Loucy (cell line): ENCODE results near the gene ZNF814.
"Not testable (repeated sequence)": the region's sequence is repeated elsewhere in the genome, so short reads cannot be mapped to it uniquely, and the experiment has no call there.

ENCODE experiments used
- H2AFZ ChIP-seq: fragments of 200-600 bp; sonication (generic); 2 replicates; pipeline ENCODE4 v1.6.0; 2016; ENCODE audit warnings: antibody characterized with exemption, mild to moderate bottlenecking, low read length, moderate library complexity
- H3F3A ChIP-seq: fragments of 200-600 bp; 2 replicates; pipeline ENCODE4 v1.6.0; 2016; ENCODE audit warnings: antibody characterized with exemption, low read depth, mild to moderate bottlenecking
- H3K27me3 ChIP-seq: fragments of 200-600 bp; sonication (generic); 2 replicates; pipeline ENCODE4 v1.6.1; 2014; ENCODE audit warnings: low read length, mild to moderate bottlenecking; ENCODE audit not compliant: insufficient read depth, poor library complexity, severe bottlenecking
- H3K36me3 ChIP-seq: fragments of 200-600 bp; sonication (generic); 2 replicates; pipeline ENCODE4 v1.6.1; 2016; ENCODE audit warnings: low read length; ENCODE audit not compliant: insufficient read depth
- H3K4me1 ChIP-seq: fragments of 200-600 bp; sonication (generic); 2 replicates; pipeline ENCODE4 v1.5.1; 2014; ENCODE audit warnings: low read length, mild to moderate bottlenecking; ENCODE audit not compliant: insufficient read depth, poor library complexity, severe bottlenecking
- H3K4me2 ChIP-seq: fragments of 200-600 bp; sonication (generic); 2 replicates; pipeline ENCODE4 v1.6.0; 2014; ENCODE audit warnings: antibody characterized with exemption, low read length, low read depth, mild to moderate bottlenecking; ENCODE audit not compliant: poor library complexity, severe bottlenecking
- H3K4me3 ChIP-seq: fragments of 200-600 bp; sonication (generic); 2 replicates; pipeline ENCODE4 v1.5.1; 2014; ENCODE audit warnings: low read length, mild to moderate bottlenecking, mixed read lengths; ENCODE audit not compliant: poor library complexity, severe bottlenecking
- H3K79me2 ChIP-seq: fragments of 200-600 bp; sonication (generic); 2 replicates; pipeline ENCODE4 v1.6.1; 2014; ENCODE audit warnings: low read length; ENCODE audit not compliant: insufficient read depth
- H3K9ac ChIP-seq: fragments of 200-600 bp; sonication (generic); 2 replicates; pipeline ENCODE4 v1.6.0; 2014; ENCODE audit warnings: mild to moderate bottlenecking, low read depth, low read length, moderate library complexity; ENCODE audit not compliant: poor library complexity, severe bottlenecking
- H3K9me2 ChIP-seq: fragments of 200-600 bp; sonication (generic); replicated peaks from 2 replicates; pipeline ENCODE4 v1.6.1; 2016; ENCODE audit warnings: low read depth, low read length, mixed read lengths
- H3K9me3 ChIP-seq: fragments of 200-600 bp; sonication (generic); 2 replicates; pipeline ENCODE4 v1.6.1; 2014; ENCODE audit warnings: mild to moderate bottlenecking, antibody characterized with exemption, low read length, low read depth; ENCODE audit not compliant: insufficient read depth
- H4K20me1 ChIP-seq: fragments of 200-600 bp; sonication (generic); 2 replicates; pipeline ENCODE4 v1.6.0; 2014; ENCODE audit warnings: antibody characterized with exemption, low read length, mild to moderate bottlenecking; ENCODE audit not compliant: insufficient read depth, poor library complexity, severe bottlenecking
- CTCF ChIP-seq: fragments of 200-600 bp; sonication (generic); conservative IDR thresholded peaks from 2 replicates; pipeline ENCODE4 v1.5.1; 2014; ENCODE audit warnings: mild to moderate bottlenecking, antibody characterized with exemption, low read length
- EZH2phosphoT487 ChIP-seq: fragments of 200-600 bp; IDR thresholded peaks from 2 replicates; pipeline ENCODE4 v1.6.1; 2018; ENCODE audit warnings: antibody characterized with exemption, mild to moderate bottlenecking, moderate library complexity, borderline replicate concordance

Gene ZNF814

GRCh38 chr19:57927587-57927986 lies 38.8 kb upstream of the ZNF814 start:
- Histone ChIP-seq H3K9ac (no peak overlapping the region), H3K9me3 (peaks cover 5% of the 10 kb centered on the region; the same call in 1 of the 2 replicates), H3K36me3 (0 out of 2 replicates have a peak, but pooled peaks cover 3% of the 10 kb centered on the region), H3K4me2 (no peak overlapping the region), H4K20me1 (no peaks in the 10 kb centered on the region), H3K4me1 (no peaks in the 10 kb centered on the region), H3F3A (no peaks in the 10 kb centered on the region), H3K79me2 (no peaks in the 10 kb centered on the region), H3K4me3 (no peak overlapping the region), H3K27me3 (no peaks in the 10 kb centered on the region), H2AFZ (no peak overlapping the region), H3K9me2 (no peaks in the 10 kb centered on the region)
- TF ChIP-seq EZH2phosphoT487 (no peak), CTCF (no peak)

DNA sequence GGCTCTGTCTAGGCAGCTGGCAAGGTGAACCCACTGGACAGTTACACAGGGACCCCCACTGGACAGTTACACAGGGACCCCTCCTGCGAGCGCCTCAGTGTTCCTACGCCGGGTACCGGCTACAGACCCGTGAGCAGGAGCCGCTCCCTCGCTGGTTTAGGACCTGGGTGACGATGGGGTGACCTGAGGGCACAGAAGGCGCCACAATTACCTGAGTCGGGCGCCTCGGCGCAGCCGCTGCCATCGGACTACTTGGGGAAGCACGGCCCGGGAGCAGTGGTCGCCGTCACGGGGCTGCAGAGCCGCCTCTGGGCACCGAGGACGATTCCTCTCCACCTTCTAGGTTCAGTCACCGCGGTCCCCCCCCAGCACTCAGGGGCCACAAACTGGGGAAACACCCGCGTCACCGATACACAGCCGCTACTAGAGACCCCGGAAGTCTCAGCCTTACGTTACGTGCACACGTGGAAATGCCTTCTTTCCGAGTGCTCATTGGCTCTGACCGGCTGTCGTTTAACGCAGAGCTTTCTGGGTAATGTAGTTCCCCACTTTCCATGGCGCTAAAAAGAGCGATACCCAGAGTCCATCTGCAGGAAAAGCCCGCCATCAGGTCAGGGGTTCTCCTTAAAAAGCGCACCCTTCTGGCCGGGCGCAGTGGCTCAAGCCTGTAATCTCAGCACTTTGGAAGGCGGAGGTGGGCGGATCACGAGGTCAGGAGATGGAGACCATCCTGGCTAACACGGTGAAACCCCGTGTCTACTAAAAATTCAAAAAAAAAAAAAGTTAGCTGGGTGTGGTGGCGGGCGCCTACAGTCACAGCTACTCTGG lies 27.5 kb upstream of the ZNF814 start, which contains the start of gene ZNF417:
ZNF417 (minus strand) TSS at position 425 of the 828 bp plus-strand sequence; CDS start at position 244, 181 bp downstream.
- TF ChIP-seq CTCF = peak; percentile 36
- H3K4me1 ChIP-seq, H3F3A ChIP-seq, H3K9me2 ChIP-seq, H3K27me3 ChIP-seq, H3K36me3 ChIP-seq, H4K20me1 ChIP-seq, H3K9me3 ChIP-seq: not testable (repeated sequence)
- Histone ChIP-seq H3K4me3 (peak within 1 kb of the TSS; percentile 91), H3K4me2 (peak within 1 kb of the TSS; percentile 97), H3K9ac (peak within 1 kb of the TSS; percentile 88), H3K79me2 (peaks cover 29% of the 10 kb centered on the region), H2AFZ (peak within 1 kb of the TSS; percentile 90)

GRCh38 chr19:57914531-57914930 lies 25.7 kb upstream of the ZNF814 start:
- Histone ChIP-seq H3K36me3 (peaks cover 14% of the 10 kb centered on the region; the same call in 1 of the 2 replicates), H3K4me3 (peak overlapping the region; percentile 91), H3K9ac (no peak overlapping the region), H4K20me1 (peaks cover 9% of the 10 kb centered on the region), H3K9me2 (no peaks in the 10 kb centered on the region), H3F3A (no peaks in the 10 kb centered on the region), H3K4me1 (peaks cover 8% of the 10 kb centered on the region), H3K4me2 (peak overlapping the region; percentile 97), H3K9me3 (no peaks in the 10 kb centered on the region), H3K27me3 (no peaks in the 10 kb centered on the region), H2AFZ (no peak overlapping the region), H3K79me2 (peaks cover 29% of the 10 kb centered on the region)
- TF ChIP-seq CTCF (no peak), EZH2phosphoT487 (no peak)
